Thymus (tissue), 11 donors: Measurements from ENCODE around the gene KCTD4. TPM values are rescaled to one million over a fixed set of nuclear protein-coding genes. Genes with fewer than 3 reads are reported as not detected.

Experiments
- DNase-seq, 9 donors: peaks; one replicate each; pipeline ENCODE4 v3.0.0-alpha.2; 2013; ENCODE audit warnings: low spot score in 9 of 9, low read depth in 6 of 9, missing footprints in 1 of 9
- H3K27ac ChIP-seq, 2 donors: one replicate each; pipeline ENCODE4 v1.5.1; 2013; ENCODE audit warnings: control low read depth in 1 of 2, low read depth in 1 of 2, low read length in 1 of 2, mild to moderate bottlenecking in 1 of 2, moderate library complexity in 1 of 2
- H3K27me3 ChIP-seq, 2 donors: one replicate each; pipeline ENCODE4 v1.5.1; 2013; ENCODE audit warnings: low read length in 1 of 2; ENCODE audit not compliant: control insufficient read depth in 2 of 2, insufficient read depth in 1 of 2
- H3K36me3 ChIP-seq, 2 donors: one replicate each; pipeline ENCODE4 v1.5.1; 2013; ENCODE audit warnings: low read length in 1 of 2, mild to moderate bottlenecking in 1 of 2, moderate library complexity in 1 of 2; ENCODE audit not compliant: control insufficient read depth in 2 of 2, insufficient read depth in 2 of 2
- H3K4me1 ChIP-seq, 2 donors: one replicate each; pipeline ENCODE4 v1.5.1; 2013; ENCODE audit warnings: low read length in 2 of 2; ENCODE audit not compliant: control insufficient read depth in 2 of 2, insufficient read depth in 2 of 2
- H3K4me3 ChIP-seq, 2 donors: one replicate each; pipeline ENCODE4 v1.5.1; 2013; ENCODE audit warnings: low read length in 2 of 2, control low read depth in 1 of 2, mild to moderate bottlenecking in 1 of 2
- H3K9me3 ChIP-seq, 2 donors: one replicate each; pipeline ENCODE4 v1.5.1; 2013; ENCODE audit warnings: low read length in 1 of 2, mild to moderate bottlenecking in 1 of 2; ENCODE audit not compliant: control insufficient read depth in 2 of 2, insufficient read depth in 1 of 2
- WGBS: extraction: QIAGEN DNeasy Blood & Tissue Kit; methylation state at CpG from one replicate; pipeline ENCODE4 v1.1.7; 2013; 5-methylcytosine and 5-hydroxymethylcytosine counted together
- polyA plus RNA-seq: library from polyadenylated mRNA; stranded (reverse); fragments of 200-250 nt; gene quantifications from one replicate; pipeline ENCODE4 v1.2.3, GENCODE V29; 2013
- total RNA-seq: library from RNA; stranded (reverse); fragments of 120-200 nt; gene quantifications from one replicate; pipeline ENCODE4 v1.2.4, GENCODE V29; 2013
- donor health status: healthy.

KCTD4 gene
- total and polyA plus RNA-seq, 2 donors = not detected

DNA sequence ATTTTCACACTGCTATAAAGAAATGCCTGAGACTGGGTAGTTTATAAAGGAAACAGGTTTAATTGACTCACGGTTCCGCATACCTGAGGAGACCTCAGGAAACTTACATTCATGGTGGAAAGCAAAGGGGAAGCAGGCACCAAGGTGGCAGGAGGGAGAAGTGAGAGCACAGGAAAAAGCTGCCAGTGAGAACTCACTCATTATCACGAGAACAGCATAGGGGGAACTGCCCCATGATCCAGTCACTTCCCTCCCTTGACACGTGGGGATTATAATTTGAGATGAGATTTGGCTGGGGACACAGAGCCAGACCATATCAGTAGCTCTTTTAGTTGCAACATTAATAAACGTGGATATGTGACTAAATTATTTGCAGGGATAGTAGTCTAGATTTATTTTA, 4.3 kb upstream of the KCTD4 start:
- no peaks in the 10 kb centered on the region for H3K4me1 ChIP-seq

DNA sequence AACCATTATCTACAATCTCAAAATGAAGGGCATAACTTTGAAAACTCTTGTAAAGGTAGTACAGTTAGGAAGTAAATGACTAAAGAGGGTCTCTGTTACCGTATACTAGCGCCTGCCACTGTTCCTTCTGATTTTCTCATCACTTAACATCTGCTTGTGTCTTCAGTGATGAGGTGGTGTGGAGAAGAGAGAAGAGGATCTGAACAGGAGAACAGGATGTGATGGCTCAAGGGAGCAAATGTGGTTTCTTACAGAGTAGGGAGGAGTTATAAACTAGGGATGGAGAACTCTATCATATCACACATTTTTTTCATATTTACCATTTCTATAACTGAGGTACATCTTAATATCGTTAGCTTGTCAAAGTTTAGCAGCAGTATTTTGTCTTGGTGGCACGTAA, 1.1 kb downstream of the KCTD4 start:
- Histone ChIP-seq H3K4me3 (no peak overlapping the region), H3K9me3 (no peaks in the 10 kb centered on the region), H3K36me3 (peaks cover 0 to 3% of the 10 kb centered on the region in 2 donors), H3K27ac (no peak overlapping the region), H3K4me1 (no peaks in the 10 kb centered on the region), H3K27me3 (no peaks in the 10 kb centered on the region)
- DNase-seq = peak in 1 of 9 donors; percentile 7
- 93% methylated on average over 4 of the region's 4 CpGs for WGBS

More for the DNA sequence above, 4.3 kb upstream of the KCTD4 start:
- no peak overlapping the region for H3K27ac ChIP-seq
- no peaks in the 10 kb centered on the region for H3K9me3 ChIP-seq
- 89% methylated on average over 5 of the region's 5 CpGs for WGBS
- no peak for DNase-seq
- no peak overlapping the region for H3K4me3 ChIP-seq
- peaks cover 5 to 11% of the 10 kb centered on the region in 2 donors for H3K36me3 ChIP-seq
- no peaks in the 10 kb centered on the region for H3K27me3 ChIP-seq

DNA sequence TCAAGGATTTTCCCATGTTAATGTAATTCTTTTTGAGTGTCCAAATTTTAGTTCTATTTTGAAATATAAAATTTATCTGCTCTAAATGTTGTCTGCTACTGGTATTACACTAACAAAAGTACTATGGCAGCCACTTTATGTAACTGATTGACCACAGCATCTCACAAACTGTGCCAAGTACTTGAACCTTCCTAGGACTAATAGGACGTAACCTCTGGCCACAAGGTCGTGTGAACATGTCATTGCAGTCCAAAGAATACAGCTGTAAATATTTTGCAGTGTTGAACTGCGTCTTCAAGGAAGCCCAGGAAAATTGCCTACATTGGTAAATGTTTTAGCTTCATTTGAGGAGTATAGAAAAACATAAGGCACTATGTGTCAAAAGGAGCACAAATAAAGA, 1.9 kb downstream of the KCTD4 start:
- 99% methylated on average over 3 of the region's 3 CpGs for WGBS
- DNase-seq = no peak
- no peak overlapping the region for H3K4me3 ChIP-seq
- no peaks in the 10 kb centered on the region for H3K4me1 ChIP-seq
- no peak overlapping the region for H3K27ac ChIP-seq
- H3K36me3 ChIP-seq = peaks cover 0 to 3% of the 10 kb centered on the region in 2 donors
- H3K9me3 ChIP-seq = no peaks in the 10 kb centered on the region
- H3K27me3 ChIP-seq = no peaks in the 10 kb centered on the region

DNA sequence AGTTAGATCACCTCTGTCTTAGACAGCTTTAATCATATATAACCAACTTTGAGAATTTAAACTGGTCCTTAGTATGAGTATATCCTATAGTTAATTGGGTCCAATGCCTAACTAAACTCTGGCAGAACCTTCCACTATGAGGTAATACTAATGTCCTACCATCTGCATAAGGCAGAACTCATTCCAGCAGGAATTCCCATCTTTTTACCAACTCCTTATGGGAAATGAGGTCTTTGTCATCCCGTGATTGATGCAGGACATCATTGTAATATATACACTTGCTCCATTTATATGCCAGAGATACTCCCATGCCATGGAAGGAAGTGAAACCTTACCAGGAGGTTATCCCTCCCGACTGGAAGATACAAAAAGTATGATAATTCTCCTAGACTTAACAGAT, 2.8 kb downstream of the KCTD4 start:
- DNase-seq = no peak
- no peaks in the 10 kb centered on the region for H3K27me3 ChIP-seq

DNA sequence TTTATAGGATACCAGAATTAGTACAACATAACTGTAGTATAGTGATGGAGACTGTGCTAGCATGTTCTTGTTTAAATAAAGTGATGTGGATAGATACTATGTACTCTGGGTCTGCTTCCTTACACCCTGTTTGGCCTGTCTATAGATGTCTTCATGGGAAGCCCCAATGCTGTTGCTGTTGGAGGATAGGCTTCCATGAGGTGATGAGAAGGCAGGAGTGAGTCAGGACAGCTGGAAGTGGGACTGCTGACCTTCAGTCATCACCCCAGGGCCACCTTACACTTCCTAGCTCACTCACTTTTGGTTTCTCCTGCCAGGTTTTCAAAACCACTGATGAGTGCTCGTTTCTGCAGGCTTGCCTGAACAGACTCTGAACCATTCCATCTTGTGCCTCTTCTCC, 4.2 kb downstream of the KCTD4 start:
- Histone ChIP-seq H3K27ac (no peak overlapping the region), H3K36me3 (peaks cover 0 to 3% of the 10 kb centered on the region in 2 donors), H3K4me1 (no peaks in the 10 kb centered on the region), H3K9me3 (no peaks in the 10 kb centered on the region), H3K27me3 (no peaks in the 10 kb centered on the region), H3K4me3 (no peak overlapping the region)
- 84% methylated on average over 1 of the region's 1 CpG for WGBS
- DNase-seq = no peak

More for the DNA sequence above, 2.8 kb downstream of the KCTD4 start:
- Histone ChIP-seq H3K9me3 (no peaks in the 10 kb centered on the region), H3K4me1 (no peaks in the 10 kb centered on the region), H3K4me3 (no peak overlapping the region), H3K27ac (no peak overlapping the region), H3K36me3 (peaks cover 0 to 3% of the 10 kb centered on the region in 2 donors)
- 95% methylated on average over 2 of the region's 2 CpGs for WGBS

DNA sequence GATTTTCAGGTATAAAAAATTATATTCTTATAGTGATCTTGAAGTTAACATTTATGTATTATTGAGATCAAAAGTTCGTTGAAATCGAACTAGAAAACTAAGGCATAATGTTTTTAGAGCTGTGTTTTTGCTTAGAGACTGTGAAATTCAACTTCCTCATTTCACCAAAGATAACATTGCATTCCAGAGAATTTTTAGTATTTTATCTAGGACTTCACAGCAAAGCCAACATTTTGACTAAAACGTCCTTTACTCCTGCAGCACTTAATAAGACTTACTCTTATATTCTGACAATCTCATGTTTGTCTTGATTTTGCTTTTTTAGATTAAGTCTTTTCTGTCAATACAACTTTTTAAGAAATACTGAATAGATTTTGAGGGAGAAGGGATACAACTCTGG, 4.7 kb downstream of the KCTD4 start:
- Histone ChIP-seq H3K36me3 (peaks cover 0 to 3% of the 10 kb centered on the region in 2 donors), H3K27me3 (no peaks in the 10 kb centered on the region), H3K4me3 (no peak overlapping the region), H3K4me1 (no peaks in the 10 kb centered on the region), H3K9me3 (no peaks in the 10 kb centered on the region), H3K27ac (no peak overlapping the region)
- no peak for DNase-seq
- WGBS = 66% methylated on average over 3 of the region's 3 CpGs

DNA sequence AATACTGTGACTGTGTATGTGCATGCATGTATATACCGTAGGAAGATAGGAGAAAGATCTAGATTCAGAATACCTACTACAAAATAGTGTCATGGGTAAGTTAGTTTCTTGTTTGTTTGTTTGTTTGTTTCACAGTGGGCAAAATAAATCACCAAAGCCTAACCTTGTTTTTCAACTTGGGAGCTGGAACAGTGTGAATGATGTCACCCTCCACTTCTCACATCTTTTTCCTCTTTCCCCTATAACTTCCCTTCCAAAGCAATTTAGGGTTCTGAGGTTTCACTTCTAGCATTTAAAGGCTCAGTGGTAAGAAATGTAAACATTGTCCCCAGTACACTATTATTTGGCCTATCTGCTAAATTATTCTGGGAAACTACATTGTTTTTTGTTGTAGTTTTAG, 5.4 kb downstream of the KCTD4 start:
- Histone ChIP-seq H3K4me3 (no peak overlapping the region), H3K27ac (no peak overlapping the region), H3K9me3 (no peaks in the 10 kb centered on the region), H3K27me3 (no peaks in the 10 kb centered on the region), H3K4me1 (no peaks in the 10 kb centered on the region), H3K36me3 (no peaks in the 10 kb centered on the region)
- WGBS = 97% methylated on average over 1 of the region's 1 CpG
- DNase-seq = no peak

DNA sequence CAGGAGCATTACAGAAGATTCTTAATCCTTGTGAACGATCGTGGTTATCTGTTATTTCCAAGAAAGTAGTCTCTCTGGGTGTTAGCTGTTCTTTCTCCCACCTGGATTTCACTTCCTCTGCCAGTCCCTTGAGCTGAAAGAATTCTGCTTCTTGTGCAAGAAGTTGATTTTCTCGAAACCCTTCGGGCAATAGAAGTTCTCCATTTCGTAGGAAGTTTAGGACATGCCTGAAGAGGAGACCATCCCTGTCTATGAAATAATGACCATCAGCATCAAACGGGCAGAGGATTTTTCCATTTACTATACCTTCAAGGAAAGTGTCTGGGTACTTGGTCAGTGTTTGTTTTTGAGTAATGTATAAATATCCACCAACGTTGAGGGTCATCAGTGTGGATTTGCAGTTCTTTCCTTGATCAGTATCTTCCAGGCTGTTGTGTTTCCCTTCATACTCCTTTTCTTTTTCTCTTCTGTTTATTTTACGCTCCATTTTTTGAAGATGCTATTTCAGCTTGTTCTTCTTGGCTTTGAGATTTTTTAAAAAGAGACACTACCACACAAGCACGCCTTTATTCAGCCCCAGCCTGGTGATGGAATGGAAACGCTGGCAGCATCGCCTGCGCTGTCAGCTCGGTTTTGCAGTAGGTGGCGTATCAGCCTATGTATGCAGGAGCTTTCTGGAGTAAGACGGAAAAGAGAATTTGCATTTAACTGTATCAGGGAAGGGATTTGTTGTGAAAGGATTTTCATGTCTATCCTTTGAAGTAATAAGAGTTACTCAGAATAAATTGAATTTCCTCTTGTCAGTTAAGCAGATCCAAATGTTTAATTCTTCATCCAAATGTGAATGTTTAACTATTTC, 6.5 kb downstream of the KCTD4 start:
- Histone ChIP-seq H3K27me3 (no peaks in the 10 kb centered on the region), H3K4me1 (no peaks in the 10 kb centered on the region), H3K9me3 (no peaks in the 10 kb centered on the region), H3K36me3 (no peaks in the 10 kb centered on the region), H3K27ac (no peak overlapping the region), H3K4me3 (no peak overlapping the region)
- WGBS = 95% methylated on average over 15 of the region's 15 CpGs
- DNase-seq = no peak

DNA sequence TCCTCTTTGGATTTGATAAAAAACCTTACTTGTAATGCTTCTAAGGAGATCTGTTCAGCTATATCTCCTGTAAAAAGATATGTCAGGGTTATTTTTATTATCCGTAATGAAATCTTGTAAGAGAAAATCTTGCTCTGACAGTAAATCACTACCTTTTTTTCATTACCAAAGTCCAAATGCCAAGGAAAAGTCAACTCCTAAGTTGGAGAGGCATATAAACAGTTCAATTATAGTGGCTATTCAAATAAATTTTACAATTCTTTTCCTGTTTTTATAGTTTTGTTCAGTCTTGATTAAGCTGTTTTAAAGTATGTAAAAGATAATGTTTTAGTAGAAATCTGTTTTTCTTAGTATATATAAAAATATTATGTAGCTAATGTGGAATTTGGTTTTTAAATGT, 9.0 kb downstream of the KCTD4 start:
- no peak overlapping the region for H3K4me3 ChIP-seq
- no peak overlapping the region for H3K27ac ChIP-seq
- no peaks in the 10 kb centered on the region for H3K27me3 ChIP-seq
- 43% methylated on average over 1 of the region's 1 CpG for WGBS
- no peaks in the 10 kb centered on the region for H3K36me3 ChIP-seq
- H3K9me3 ChIP-seq = no peaks in the 10 kb centered on the region
- no peak for DNase-seq
- H3K4me1 ChIP-seq = no peaks in the 10 kb centered on the region
